Measurements from ENCODE around the gene JAG1. TPM values are rescaled to one million over a fixed set of nuclear protein-coding genes. Genes with fewer than 3 reads are reported as not detected.
A peak's percentile ranks its signal among the peaks of the same experiment; 100 is the strongest.

Gene JAG1
- polyA plus RNA-seq, 3 donors = 0.70 to 6.8 (median 0.85) TPM

GRCh38 chr20:10671221-10671918 is 2.4 kb downstream of the JAG1 start:
- no peaks in the 10 kb centered on the region for H3K9me3 Mint-ChIP-seq
- Histone ChIP-seq H3K79me2 (ENCODE audit: insufficient read depth, low read length) (peaks cover 8% of the 10 kb centered on the region), H3K27me3 (ENCODE audit: control insufficient read depth in 2 of 2, insufficient read depth in 2 of 2, low read length in 2 of 2) (peaks cover 4 to 15% of the 10 kb centered on the region in 2 donors), H4K20me1 (ENCODE audit: insufficient read depth, low read length) (peaks cover 45% of the 10 kb centered on the region), H3K36me3 (replicated peaks in 1 of 2; ENCODE audit: control insufficient read depth in 1 of 2, insufficient read depth in 2 of 2, low read length in 2 of 2) (peaks cover 0 to 5% of the 10 kb centered on the region in 2 donors), H3K9ac (ENCODE audit: insufficient read depth, low read length, poor library complexity, severe bottlenecking) (peak overlapping the region; percentile 80), H2AFZ (ENCODE audit: insufficient read depth, low read depth, low read length, poor library complexity, severe bottlenecking) (peak overlapping the region; percentile 97), H3K27ac (ENCODE audit: low read depth in 1 of 2, low read length in 2 of 2) (peak overlapping the region in 1 of 2 donors; percentile 86), H3K4me3 (replicated peaks in 1 of 3; ENCODE audit: low read depth in 2 of 3, low read length in 3 of 3) (peak overlapping the region; percentile 77 to 91 (median 80)), H3K4me2 (replicated peaks; ENCODE audit: extremely low read depth, low read length, poor library complexity, severe bottlenecking) (peak overlapping the region; percentile 97), H3K9me3 (replicated peaks in 1 of 2; ENCODE audit: control insufficient read depth in 1 of 2, insufficient read depth in 1 of 2, low read length in 2 of 2) (no peaks in the 10 kb centered on the region), H3K4me1 (ENCODE audit: control insufficient read depth in 1 of 2, insufficient read depth in 2 of 2, low read length in 2 of 2) (peaks cover 22 to 42% of the 10 kb centered on the region in 2 donors)
- H3K4me1 Mint-ChIP-seq = peaks cover 24% of the 10 kb centered on the region
- intact Hi-C loops (cut with micrococcal nuclease) = loop anchor here (5.0 to 10.0 kb wide), 4 partner anchors 187 to 677 kb away; partner anchors contain the start of gene MKKS (in 2 of the 2)
- peak; percentile 91 to 96 (median 95) for DNase-seq
- peak overlapping the region in 5 of 7 donors; percentile 39 to 86 (median 77) for H3K27ac Mint-ChIP-seq
- peaks cover 13 to 24% (median 24%) of the 10 kb centered on the region in 3 donors for H3K27me3 Mint-ChIP-seq (ENCODE audit: low read depth in 3 of 3)
- 5% methylated on average over 5 of the region's 13 CpGs for WGBS (ENCODE audit: insufficient coverage)
- peaks cover 32 to 33% of the 10 kb centered on the region in 2 donors for H3K36me3 Mint-ChIP-seq
- peak overlapping the region; percentile 95 to 97 for H3K4me3 Mint-ChIP-seq
- TF ChIP-seq CTCF (IDR thresholded peaks at IDR 0.05) = peak; percentile 80

- intact Hi-C loops (cut with micrococcal nuclease) = loop anchor here (5.0 to 10.0 kb wide), 4 partner anchors 186 to 676 kb away; partner anchors contain the start of gene MKKS (in 2 of the 2)
- no peak for DNase-seq
- WGBS (ENCODE audit: insufficient coverage) = 95% methylated on average over 8 of the region's 18 CpGs
- Histone ChIP-seq H3K4me2 (replicated peaks; ENCODE audit: extremely low read depth, low read length, poor library complexity, severe bottlenecking) (peak overlapping the region; percentile 97), H3K9me3 (replicated peaks in 1 of 2; ENCODE audit: control insufficient read depth in 1 of 2, insufficient read depth in 1 of 2, low read length in 2 of 2) (no peaks in the 10 kb centered on the region), H3K27ac (ENCODE audit: low read depth in 1 of 2, low read length in 2 of 2) (no peak overlapping the region), H4K20me1 (ENCODE audit: insufficient read depth, low read length) (peaks cover 52% of the 10 kb centered on the region), H2AFZ (ENCODE audit: insufficient read depth, low read depth, low read length, poor library complexity, severe bottlenecking) (no peak overlapping the region), H3K36me3 (replicated peaks in 1 of 2; ENCODE audit: control insufficient read depth in 1 of 2, insufficient read depth in 2 of 2, low read length in 2 of 2) (peaks cover 0 to 5% of the 10 kb centered on the region in 2 donors), H3K4me1 (ENCODE audit: control insufficient read depth in 1 of 2, insufficient read depth in 2 of 2, low read length in 2 of 2) (peaks cover 22 to 42% of the 10 kb centered on the region in 2 donors), H3K9ac (ENCODE audit: insufficient read depth, low read length, poor library complexity, severe bottlenecking) (no peak overlapping the region), H3K27me3 (ENCODE audit: control insufficient read depth in 2 of 2, insufficient read depth in 2 of 2, low read length in 2 of 2) (peaks cover 4 to 8% of the 10 kb centered on the region in 2 donors), H3K79me2 (ENCODE audit: insufficient read depth, low read length) (peaks cover 8% of the 10 kb centered on the region), H3K4me3 (replicated peaks in 1 of 3; ENCODE audit: low read depth in 2 of 3, low read length in 3 of 3) (peak overlapping the region in 1 of 3 experiments; percentile 91)
- H3K27me3 Mint-ChIP-seq (ENCODE audit: low read depth in 3 of 3) = peaks cover 8 to 19% (median 19%) of the 10 kb centered on the region in 3 donors
- no peak for TF ChIP-seq CTCF (IDR thresholded peaks at IDR 0.05)
- H3K4me3 Mint-ChIP-seq = peak overlapping the region in 1 of 2 donors; percentile 95
- H3K27ac Mint-ChIP-seq = peak overlapping the region in 2 of 7 donors; percentile 18 to 77
- no peaks in the 10 kb centered on the region for H3K9me3 Mint-ChIP-seq
- peaks cover 24% of the 10 kb centered on the region for H3K4me1 Mint-ChIP-seq
- H3K36me3 Mint-ChIP-seq = peaks cover 35 to 36% of the 10 kb centered on the region in 2 donors
These were observed 3.1 kb downstream of the JAG1 start for GRCh38 chr20:10670501-10671220.
